ENCODE measurements around the gene ARHGEF10L.

Gene ARHGEF10L

DNA sequence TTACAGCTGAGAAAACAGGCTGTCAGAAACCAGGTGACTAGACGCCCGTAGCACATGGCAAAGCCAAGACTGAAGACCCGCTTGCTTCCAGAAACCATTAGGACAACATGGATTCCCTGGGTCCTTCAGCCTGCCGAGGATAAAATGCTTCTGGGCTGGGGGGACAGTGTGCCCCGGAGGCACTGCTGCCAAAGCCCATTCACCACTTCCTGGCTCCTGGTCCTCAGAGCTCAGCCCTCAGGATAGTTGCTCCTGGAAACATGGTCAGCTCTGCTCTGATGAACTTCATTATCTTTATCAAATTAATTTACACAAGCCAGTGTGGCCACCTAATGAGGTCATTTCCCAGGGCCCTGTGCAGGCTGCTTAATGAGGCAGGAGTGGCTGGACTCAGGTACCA, 174.5 kb downstream of the ARHGEF10L start:
- no peaks in the 10 kb centered on the region for H3K9me3 ChIP-seq (ENCODE audit: insufficient read depth, low read length)
- no peaks in the 10 kb centered on the region for H3F3A ChIP-seq (ENCODE audit: insufficient read depth)
- no peak overlapping the region for H3K9ac ChIP-seq (ENCODE audit: low read length)
- no peaks in the 10 kb centered on the region for H3K79me2 ChIP-seq (ENCODE audit: insufficient read depth, low read length)
- H3K27me3 ChIP-seq (ENCODE audit: low read length), result no peaks in the 10 kb centered on the region
- H2AFZ ChIP-seq (ENCODE audit: low read depth, low read length, severe bottlenecking), result no peak overlapping the region
- no peak overlapping the region for H3K4me3 ChIP-seq (ENCODE audit: insufficient read depth, low read length, poor library complexity, severe bottlenecking)
- no peak for TF ChIP-seq EZH2phosphoT487 (conservative IDR thresholded peaks at IDR 0.05; ENCODE audit: low read length)
- TF ChIP-seq, protein P1, sequence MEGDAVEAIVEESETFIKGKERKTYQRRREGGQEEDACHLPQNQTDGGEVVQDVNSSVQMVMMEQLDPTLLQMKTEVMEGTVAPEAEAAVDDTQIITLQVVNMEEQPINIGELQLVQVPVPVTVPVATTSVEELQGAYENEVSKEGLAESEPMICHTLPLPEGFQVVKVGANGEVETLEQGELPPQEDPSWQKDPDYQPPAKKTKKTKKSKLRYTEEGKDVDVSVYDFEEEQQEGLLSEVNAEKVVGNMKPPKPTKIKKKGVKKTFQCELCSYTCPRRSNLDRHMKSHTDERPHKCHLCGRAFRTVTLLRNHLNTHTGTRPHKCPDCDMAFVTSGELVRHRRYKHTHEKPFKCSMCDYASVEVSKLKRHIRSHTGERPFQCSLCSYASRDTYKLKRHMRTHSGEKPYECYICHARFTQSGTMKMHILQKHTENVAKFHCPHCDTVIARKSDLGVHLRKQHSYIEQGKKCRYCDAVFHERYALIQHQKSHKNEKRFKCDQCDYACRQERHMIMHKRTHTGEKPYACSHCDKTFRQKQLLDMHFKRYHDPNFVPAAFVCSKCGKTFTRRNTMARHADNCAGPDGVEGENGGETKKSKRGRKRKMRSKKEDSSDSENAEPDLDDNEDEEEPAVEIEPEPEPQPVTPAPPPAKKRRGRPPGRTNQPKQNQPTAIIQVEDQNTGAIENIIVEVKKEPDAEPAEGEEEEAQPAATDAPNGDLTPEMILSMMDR (IDR thresholded peaks at IDR 0.05; ENCODE audit: insufficient read depth, low read length, poor library complexity, severe bottlenecking), result no peak
- H3K27ac ChIP-seq (ENCODE audit: low read depth, low read length), result no peak overlapping the region
- H4K20me1 ChIP-seq (ENCODE audit: low read depth, low read length), result no peaks in the 10 kb centered on the region
- no peak overlapping the region for H3K4me2 ChIP-seq (ENCODE audit: low read depth, low read length, poor library complexity, severe bottlenecking)
- no peaks in the 10 kb centered on the region for H3K36me3 ChIP-seq (ENCODE audit: low read length)
- no peaks in the 10 kb centered on the region for H3K9me2 ChIP-seq (replicated peaks; ENCODE audit: insufficient read depth, low read length)

- TF ChIP-seq, protein P1 (IDR thresholded peaks at IDR 0.05; ENCODE audit: insufficient read depth, low read length, poor library complexity, severe bottlenecking), result no peak
- no peak for TF ChIP-seq EZH2phosphoT487 (conservative IDR thresholded peaks at IDR 0.05; ENCODE audit: low read length)
- Histone ChIP-seq H3K27ac (ENCODE audit: low read depth, low read length) (no peak overlapping the region), H3F3A (ENCODE audit: insufficient read depth) (no peaks in the 10 kb centered on the region), H3K4me2 (ENCODE audit: low read depth, low read length, poor library complexity, severe bottlenecking) (no peak overlapping the region), H3K27me3 (ENCODE audit: low read length) (no peaks in the 10 kb centered on the region), H3K9me2 (replicated peaks; ENCODE audit: insufficient read depth, low read length) (no peaks in the 10 kb centered on the region), H3K9me3 (ENCODE audit: insufficient read depth, low read length) (no peaks in the 10 kb centered on the region), H3K79me2 (ENCODE audit: insufficient read depth, low read length) (no peaks in the 10 kb centered on the region), H4K20me1 (ENCODE audit: low read depth, low read length) (no peaks in the 10 kb centered on the region), H3K9ac (ENCODE audit: low read length) (no peak overlapping the region), H2AFZ (ENCODE audit: low read depth, low read length, severe bottlenecking) (no peak overlapping the region), H3K36me3 (ENCODE audit: low read length) (no peaks in the 10 kb centered on the region), H3K4me3 (ENCODE audit: insufficient read depth, low read length, poor library complexity, severe bottlenecking) (no peak overlapping the region)
Measured at GRCh38 chr1:17717594-17718535, 178.4 kb downstream of the ARHGEF10L start.

GRCh38 chr1:17719874-17720273, 180.4 kb downstream of the ARHGEF10L start:
- no peak overlapping the region for H3K9ac ChIP-seq (ENCODE audit: low read length)
- no peaks in the 10 kb centered on the region for H3K36me3 ChIP-seq (ENCODE audit: low read length)
- H2AFZ ChIP-seq (ENCODE audit: low read depth, low read length, severe bottlenecking), result no peak overlapping the region
- no peaks in the 10 kb centered on the region; the same call in 1 of the 2 replicates for H3K27me3 ChIP-seq (ENCODE audit: low read length)
- no peaks in the 10 kb centered on the region for H4K20me1 ChIP-seq (ENCODE audit: low read depth, low read length)
- no peak overlapping the region for H3K4me2 ChIP-seq (ENCODE audit: low read depth, low read length, poor library complexity, severe bottlenecking)
- no peaks in the 10 kb centered on the region for H3F3A ChIP-seq (ENCODE audit: insufficient read depth)
- no peaks in the 10 kb centered on the region for H3K79me2 ChIP-seq (ENCODE audit: insufficient read depth, low read length)
- H3K4me3 ChIP-seq (ENCODE audit: insufficient read depth, low read length, poor library complexity, severe bottlenecking), result no peak overlapping the region
- H3K9me3 ChIP-seq (ENCODE audit: insufficient read depth, low read length), result no peaks in the 10 kb centered on the region
- TF ChIP-seq EZH2phosphoT487 (conservative IDR thresholded peaks at IDR 0.05; ENCODE audit: low read length), result no peak
- TF ChIP-seq, protein P1 (IDR thresholded peaks at IDR 0.05; ENCODE audit: insufficient read depth, low read length, poor library complexity, severe bottlenecking), result no peak
- no peaks in the 10 kb centered on the region for H3K9me2 ChIP-seq (replicated peaks; ENCODE audit: insufficient read depth, low read length)
- H3K27ac ChIP-seq (ENCODE audit: low read depth, low read length), result no peak overlapping the region
